NCI-H774 (cell line): ENCODE measurements around the gene DNTT.

Experiments
- DNase-seq: peaks from one replicate; lab custom pipeline; 2025; lab: John Stamatoyannopoulos, UW

DNTT gene

GRCh38 chr10:96342402-96342801 lies 38.2 kb downstream of the DNTT start:
- DNase-seq: no peak

- no peak for DNase-seq
Measured at GRCh38 chr10:96344178-96344577, 39.9 kb downstream of the DNTT start.

- no peak for DNase-seq
Measured at GRCh38 chr10:96345222-96345621, 41.0 kb downstream of the DNTT start.

DNA sequence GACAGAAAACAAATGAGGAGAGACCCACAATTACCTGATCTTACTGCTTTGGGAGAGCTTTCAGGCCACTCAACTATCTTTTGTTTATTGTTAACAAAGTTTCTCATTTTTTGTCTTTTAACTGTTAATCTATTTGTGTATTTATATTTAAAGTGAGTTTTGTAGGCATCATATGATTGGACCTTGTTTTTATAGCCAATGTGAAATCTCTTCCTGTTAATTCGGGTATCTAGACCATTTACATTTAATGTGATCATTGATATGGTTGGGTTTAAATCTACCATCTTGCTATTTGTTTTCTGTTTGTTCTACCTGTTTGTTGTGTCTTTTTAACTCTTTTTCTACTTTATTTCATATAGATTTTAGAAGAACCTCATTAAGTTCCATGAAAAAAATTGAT lies 42.1 kb downstream of the DNTT start:
- DNase-seq: no peak

GRCh38 chr10:96352027-96352426 lies 47.8 kb downstream of the DNTT start:
- no peak for DNase-seq

DNA sequence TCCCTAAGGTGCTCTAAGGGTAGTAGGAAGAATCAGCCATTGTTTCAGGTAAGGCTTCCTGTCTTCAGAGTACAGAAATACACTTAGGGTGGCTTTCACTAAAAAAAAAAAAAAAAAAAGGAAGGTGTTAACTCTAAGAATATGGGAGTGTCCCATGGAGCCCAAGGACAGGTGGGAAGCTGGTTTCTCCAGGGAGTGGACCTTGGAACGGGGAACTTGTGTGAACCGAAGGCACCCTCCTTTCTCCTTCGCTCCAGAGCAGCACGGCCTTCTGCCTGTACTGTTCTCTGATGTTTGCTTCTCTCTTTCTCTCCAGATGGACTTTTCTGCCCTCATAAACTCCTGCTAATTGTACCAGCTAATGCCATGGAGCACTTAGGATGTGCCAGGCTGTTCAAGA lies 48.3 kb downstream of the DNTT start:
- DNase-seq: no peak

DNA sequence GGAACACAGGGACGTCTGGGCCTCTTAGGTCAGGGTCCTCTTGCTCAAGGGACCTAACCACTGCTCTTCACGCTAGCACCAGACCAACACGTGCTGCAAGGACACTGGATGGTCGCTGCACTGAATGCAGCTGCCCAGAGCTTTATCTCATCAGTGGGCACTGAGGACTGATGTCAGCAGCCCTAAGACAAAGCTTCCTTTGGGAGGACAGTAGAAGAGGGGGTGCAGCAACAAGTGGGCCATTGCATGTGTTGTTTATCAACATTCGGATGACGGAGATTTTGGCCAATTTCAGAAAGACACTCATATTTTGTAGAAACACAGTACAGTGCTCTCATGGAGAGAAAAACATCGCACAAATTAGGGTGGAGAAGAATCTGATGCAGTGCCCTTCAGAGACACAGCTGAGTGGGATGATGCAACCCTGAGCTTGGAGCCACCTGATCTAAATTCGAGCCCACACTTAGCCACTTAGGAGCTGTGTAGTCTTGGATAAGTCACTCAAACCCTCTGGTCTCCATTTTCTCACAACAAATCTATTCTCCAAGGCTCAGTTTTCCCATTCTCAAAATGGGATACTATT lies 52.9 kb downstream of the DNTT start:
- DNase-seq: no peak

- no peak for DNase-seq
Measured at GRCh38 chr10:96358851-96359540, 54.8 kb downstream of the DNTT start, which contains the start of gene OPALIN. TSS of gene OPALIN (minus strand) at chr10:96359002. CDS start at chr10:96358896, 106 bp downstream.

- no peak for DNase-seq
Measured at GRCh38 chr10:96359616-96360015, 55.4 kb downstream of the DNTT start.

GRCh38 chr10:96360331-96360730 lies 56.1 kb downstream of the DNTT start:
- DNase-seq: no peak

- no peak for DNase-seq
Measured at GRCh38 chr10:96360766-96361165, 56.5 kb downstream of the DNTT start.

DNA sequence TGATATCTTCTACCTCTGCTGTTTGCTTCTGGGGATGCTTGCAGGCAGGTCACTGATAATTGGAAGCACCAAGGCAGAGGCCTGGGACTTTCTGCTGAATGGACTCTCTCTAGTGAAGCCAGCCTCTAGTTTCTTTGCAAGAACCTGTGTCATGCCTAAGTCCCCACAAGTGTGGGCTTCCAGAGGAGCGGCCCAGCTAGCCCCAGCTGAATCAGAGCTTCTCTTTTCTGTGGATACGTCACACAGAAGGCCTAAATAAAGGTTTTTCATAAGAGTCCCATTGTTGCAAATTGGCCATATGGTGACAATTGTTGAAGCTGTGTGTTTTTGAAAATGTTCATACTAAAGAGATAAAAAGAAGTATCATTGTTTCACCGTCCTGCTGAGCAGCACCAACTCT lies 61.3 kb downstream of the DNTT start:
- no peak for DNase-seq

DNA sequence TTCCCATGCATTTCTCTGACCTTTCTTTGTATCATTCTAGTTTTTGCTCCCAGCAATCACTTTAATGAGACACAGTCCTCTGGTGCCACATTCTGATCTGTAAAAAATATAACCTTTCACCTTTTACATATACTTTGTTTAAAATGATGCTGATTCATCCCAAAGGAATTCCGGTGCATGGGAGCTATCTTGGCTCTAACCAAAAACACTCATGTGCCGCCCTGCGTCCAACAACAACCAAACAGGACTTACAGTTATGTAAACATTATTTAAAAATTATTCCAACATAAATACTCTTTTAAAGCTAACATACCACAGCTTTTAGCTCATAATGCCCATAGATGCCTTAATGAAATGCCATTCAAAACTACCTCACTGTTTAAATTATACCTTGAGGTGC lies 62.3 kb downstream of the DNTT start:
- DNase-seq: no peak

- no peak for DNase-seq
Measured at GRCh38 chr10:96367470-96367869, 63.2 kb downstream of the DNTT start.

- no peak for DNase-seq
Measured at GRCh38 chr10:96368971-96369370, 64.7 kb downstream of the DNTT start.

DNA sequence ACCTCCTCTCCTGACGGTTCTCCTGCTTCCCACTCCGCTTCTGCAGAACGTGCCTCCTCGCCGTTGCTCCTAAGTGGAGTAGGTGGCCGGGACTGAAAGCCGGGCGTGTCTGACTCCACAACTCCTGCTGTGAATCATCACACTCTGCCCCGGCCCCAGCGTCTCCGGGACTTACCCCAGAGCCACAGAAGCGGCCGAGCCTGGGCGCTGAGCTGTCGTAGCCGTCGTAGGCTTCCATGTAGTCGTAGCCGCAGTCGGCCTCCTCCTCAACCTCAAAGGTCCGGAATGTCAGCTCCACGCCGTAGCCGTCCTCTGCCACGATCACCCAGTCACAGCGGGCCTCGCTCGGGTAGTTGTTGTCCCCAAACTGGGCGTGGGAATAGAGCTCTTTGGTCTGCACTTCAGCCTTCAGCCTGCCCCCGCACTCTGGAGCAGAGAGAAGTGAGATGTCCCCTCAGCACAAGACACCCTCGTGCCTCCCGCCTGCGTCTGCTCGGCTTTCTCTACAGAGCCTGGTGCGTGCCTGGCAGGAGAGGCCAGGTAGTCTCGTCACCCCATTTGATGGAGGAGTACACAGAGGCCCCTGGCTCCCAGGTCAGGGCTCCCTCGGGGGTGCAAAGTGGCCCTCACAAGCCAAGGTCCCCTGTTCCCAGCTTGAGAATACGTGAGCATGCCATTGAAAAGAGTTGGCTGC lies 65.8 kb downstream of the DNTT start:
- no peak for DNase-seq

DNA sequence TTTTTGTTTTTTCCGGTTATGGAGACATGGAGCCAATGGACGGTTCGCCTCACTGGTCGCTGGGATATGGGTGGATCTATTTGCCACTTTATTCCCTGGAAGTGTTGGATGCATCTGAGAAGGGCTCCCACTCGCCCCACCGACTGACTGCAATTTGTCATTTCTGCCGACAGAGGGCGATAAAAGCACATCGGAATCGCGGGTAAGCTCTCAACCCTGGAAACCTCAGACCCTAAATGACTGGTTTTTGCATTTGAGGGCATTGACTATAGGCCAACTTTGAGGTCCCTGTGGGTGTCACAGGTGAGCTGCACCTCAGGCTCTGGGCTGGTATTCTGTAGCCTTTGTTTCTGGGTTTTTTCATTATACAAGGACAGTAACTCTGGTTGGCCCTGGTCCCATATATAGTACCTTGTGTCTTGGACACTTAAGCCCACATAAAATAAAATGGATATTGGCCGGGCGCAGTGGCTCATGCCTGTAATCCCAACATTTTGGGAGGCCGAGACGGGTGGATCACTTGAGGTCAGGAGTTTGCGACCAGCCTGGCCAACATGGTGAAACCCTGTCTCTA lies 66.4 kb downstream of the DNTT start:
- DNase-seq: peak; percentile 6

- DNase-seq: no peak
Measured at GRCh38 chr10:96371356-96371755, 67.1 kb downstream of the DNTT start.

DNA sequence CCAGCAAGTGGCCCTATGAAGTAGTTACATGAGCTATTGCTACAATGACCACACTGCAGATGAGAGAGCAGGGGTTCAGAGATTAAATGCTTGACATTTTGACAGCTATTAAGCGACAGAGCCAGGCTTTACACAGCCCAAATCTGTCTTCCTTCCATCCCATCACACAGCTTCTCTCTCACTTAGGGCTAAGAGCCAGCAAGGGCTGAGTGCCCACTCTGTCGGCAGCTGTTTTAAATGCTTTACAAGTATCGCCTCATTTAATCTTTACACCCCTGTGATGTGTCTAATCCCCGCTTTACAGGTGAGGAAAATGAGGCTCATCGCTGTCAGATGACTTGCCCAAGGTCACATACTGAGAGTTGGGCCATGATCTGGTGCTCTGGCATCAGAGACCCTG lies 69.8 kb downstream of the DNTT start:
- no peak for DNase-seq

DNA sequence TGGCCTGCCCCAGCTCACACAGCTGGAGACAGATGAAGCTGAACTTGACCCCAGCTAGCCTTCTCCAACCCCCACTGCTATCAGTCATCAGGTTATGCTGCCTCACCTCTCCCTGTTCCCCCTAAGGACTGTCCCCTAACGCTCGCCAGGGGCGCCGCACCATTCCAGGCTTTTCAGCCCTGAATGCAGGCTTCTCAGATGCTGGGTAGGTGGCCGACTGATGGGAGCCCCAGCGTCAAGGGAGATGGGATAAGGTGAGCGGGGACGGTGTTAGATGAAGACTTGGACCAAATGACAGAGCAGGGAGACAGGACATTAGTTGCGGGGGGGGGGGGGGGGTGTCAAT lies 70.4 kb downstream of the DNTT start:
- DNase-seq: no peak

GRCh38 chr10:96374985-96375830 lies 71.0 kb downstream of the DNTT start:
- DNase-seq: peak; percentile 29

- DNase-seq: no peak
Measured at GRCh38 chr10:96376483-96376882, 72.2 kb downstream of the DNTT start.
